ENCODE data around the gene ABCB8. TPM values are rescaled to one million over a fixed set of nuclear protein-coding genes. Genes with fewer than 3 reads are reported as not detected.

Gene ABCB8
- total and polyA plus RNA-seq, 4 donors = 12.4 to 30.2 (median 22.5) TPM

GRCh38 chr7:151035902-151036301 lies 7.7 kb downstream of the ABCB8 start (continued):
- TF ChIP-seq, protein P1, sequence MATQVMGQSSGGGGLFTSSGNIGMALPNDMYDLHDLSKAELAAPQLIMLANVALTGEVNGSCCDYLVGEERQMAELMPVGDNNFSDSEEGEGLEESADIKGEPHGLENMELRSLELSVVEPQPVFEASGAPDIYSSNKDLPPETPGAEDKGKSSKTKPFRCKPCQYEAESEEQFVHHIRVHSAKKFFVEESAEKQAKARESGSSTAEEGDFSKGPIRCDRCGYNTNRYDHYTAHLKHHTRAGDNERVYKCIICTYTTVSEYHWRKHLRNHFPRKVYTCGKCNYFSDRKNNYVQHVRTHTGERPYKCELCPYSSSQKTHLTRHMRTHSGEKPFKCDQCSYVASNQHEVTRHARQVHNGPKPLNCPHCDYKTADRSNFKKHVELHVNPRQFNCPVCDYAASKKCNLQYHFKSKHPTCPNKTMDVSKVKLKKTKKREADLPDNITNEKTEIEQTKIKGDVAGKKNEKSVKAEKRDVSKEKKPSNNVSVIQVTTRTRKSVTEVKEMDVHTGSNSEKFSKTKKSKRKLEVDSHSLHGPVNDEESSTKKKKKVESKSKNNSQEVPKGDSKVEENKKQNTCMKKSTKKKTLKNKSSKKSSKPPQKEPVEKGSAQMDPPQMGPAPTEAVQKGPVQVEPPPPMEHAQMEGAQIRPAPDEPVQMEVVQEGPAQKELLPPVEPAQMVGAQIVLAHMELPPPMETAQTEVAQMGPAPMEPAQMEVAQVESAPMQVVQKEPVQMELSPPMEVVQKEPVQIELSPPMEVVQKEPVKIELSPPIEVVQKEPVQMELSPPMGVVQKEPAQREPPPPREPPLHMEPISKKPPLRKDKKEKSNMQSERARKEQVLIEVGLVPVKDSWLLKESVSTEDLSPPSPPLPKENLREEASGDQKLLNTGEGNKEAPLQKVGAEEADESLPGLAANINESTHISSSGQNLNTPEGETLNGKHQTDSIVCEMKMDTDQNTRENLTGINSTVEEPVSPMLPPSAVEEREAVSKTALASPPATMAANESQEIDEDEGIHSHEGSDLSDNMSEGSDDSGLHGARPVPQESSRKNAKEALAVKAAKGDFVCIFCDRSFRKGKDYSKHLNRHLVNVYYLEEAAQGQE (IDR thresholded peaks at IDR 0.05) = no peak

GRCh38 chr7:151038951-151039849 lies 10.9 kb downstream of the ABCB8 start:
- TF ChIP-seq TAF1 (conservative IDR thresholded peaks at IDR 0.05) = no peak
- no peak for TF ChIP-seq GABPA (IDR thresholded peaks at IDR 0.05 in 1 of 2, conservative IDR thresholded peaks at IDR 0.05 in 1 of 2)
- TF ChIP-seq RAD21 (IDR thresholded peaks at IDR 0.05) = no peak
- no peak for TF ChIP-seq HNF4G (IDR thresholded peaks at IDR 0.05)
- TF ChIP-seq, protein P1 (IDR thresholded peaks at IDR 0.05) = no peak
- TF ChIP-seq JUND (IDR thresholded peaks at IDR 0.05) = peak in 1 of 2 donors; percentile 64
- TF ChIP-seq, protein P2, sequence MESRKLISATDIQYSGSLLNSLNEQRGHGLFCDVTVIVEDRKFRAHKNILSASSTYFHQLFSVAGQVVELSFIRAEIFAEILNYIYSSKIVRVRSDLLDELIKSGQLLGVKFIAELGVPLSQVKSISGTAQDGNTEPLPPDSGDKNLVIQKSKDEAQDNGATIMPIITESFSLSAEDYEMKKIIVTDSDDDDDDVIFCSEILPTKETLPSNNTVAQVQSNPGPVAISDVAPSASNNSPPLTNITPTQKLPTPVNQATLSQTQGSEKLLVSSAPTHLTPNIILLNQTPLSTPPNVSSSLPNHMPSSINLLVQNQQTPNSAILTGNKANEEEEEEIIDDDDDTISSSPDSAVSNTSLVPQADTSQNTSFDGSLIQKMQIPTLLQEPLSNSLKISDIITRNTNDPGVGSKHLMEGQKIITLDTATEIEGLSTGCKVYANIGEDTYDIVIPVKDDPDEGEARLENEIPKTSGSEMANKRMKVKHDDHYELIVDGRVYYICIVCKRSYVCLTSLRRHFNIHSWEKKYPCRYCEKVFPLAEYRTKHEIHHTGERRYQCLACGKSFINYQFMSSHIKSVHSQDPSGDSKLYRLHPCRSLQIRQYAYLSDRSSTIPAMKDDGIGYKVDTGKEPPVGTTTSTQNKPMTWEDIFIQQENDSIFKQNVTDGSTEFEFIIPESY (IDR thresholded peaks at IDR 0.05) = no peak
- WGBS = 54% methylated on average over 12 of the region's 12 CpGs
- H3K9me3 ChIP-seq (ENCODE audit: control insufficient read depth in 4 of 4, low read length in 3 of 4) = no peaks in the 10 kb centered on the region
- H3K9ac ChIP-seq (ENCODE audit: low read depth in 1 of 2, low read length in 2 of 2) = no peak overlapping the region
- no peaks in the 10 kb centered on the region for H3K27me3 ChIP-seq (ENCODE audit: control insufficient read depth in 4 of 4, insufficient read depth in 4 of 4, low read length in 3 of 4)
- DNase-seq (ENCODE audit: low spot score) = peak; percentile 87
- no peak overlapping the region for H3K27ac ChIP-seq (ENCODE audit: low read depth in 1 of 2, low read length in 2 of 2)
- H3K36me3 ChIP-seq (ENCODE audit: control insufficient read depth in 4 of 4, insufficient read depth in 3 of 4, low read depth in 1 of 4, low read length in 3 of 4) = peaks cover 0 to 28% (median 5%) of the 10 kb centered on the region in 4 donors
- peaks cover 0 to 5% (median 0%) of the 10 kb centered on the region in 4 donors for H3K4me1 ChIP-seq (ENCODE audit: control insufficient read depth in 4 of 4, insufficient read depth in 4 of 4, low read length in 3 of 4)
- H3K4me3 ChIP-seq (ENCODE audit: low read depth in 1 of 3, low read length in 3 of 3) = no peak overlapping the region

Measured in liver (tissue), 9 donors.